BLaER1 (cell line): ENCODE measurements around the gene INAVA.

Experiments
- H3K27ac ChIP-seq: shearing (Covaris generic); formaldehyde crosslinking; 2 replicates; pipeline ENCODE4 v1.8.1; 2022
- H3K27me3 ChIP-seq: shearing (Covaris generic); formaldehyde crosslinking; 2 replicates; pipeline ENCODE4 v1.8.1; 2022
- H3K36me3 ChIP-seq: shearing (Covaris generic); formaldehyde crosslinking; 2 replicates; pipeline ENCODE4 v1.8.1; 2022
- H3K4me1 ChIP-seq: shearing (Covaris generic); formaldehyde crosslinking; 2 replicates; pipeline ENCODE4 v1.8.1; 2022
- H3K4me2 ChIP-seq: shearing (Covaris generic); formaldehyde crosslinking; 2 replicates; pipeline ENCODE4 v1.8.1; 2022
- H3K4me3 ChIP-seq: shearing (Covaris generic); formaldehyde crosslinking; 2 replicates; pipeline ENCODE4 v1.8.1; 2022
- H3K9ac ChIP-seq: shearing (Covaris generic); formaldehyde crosslinking; 2 replicates; pipeline ENCODE4 v1.8.1; 2022
- H3K9me3 ChIP-seq: shearing (Covaris generic); formaldehyde crosslinking; 2 replicates; pipeline ENCODE4 v1.8.1; 2022
- H4K20me1 ChIP-seq: shearing (Covaris generic); formaldehyde crosslinking; 2 replicates; pipeline ENCODE4 v1.8.1; 2022
- Cebpa-rat ChIP-seq: shearing (Covaris generic); IDR thresholded peaks from 2 replicates; pipeline ENCODE4 v1.8.1; 2022

INAVA gene

GRCh38 chr1:200895801-200896530, 1.3 kb downstream of the INAVA start:
- no peak overlapping the region for H3K4me2 ChIP-seq
- H3K9ac ChIP-seq: no peak overlapping the region
- peaks cover 47% of the 10 kb centered on the region for H3K4me1 ChIP-seq
- TF ChIP-seq Cebpa-rat: no peak
- no peaks in the 10 kb centered on the region for H3K36me3 ChIP-seq
- peaks cover 33% of the 10 kb centered on the region for H3K27me3 ChIP-seq
- no peak overlapping the region for H3K4me3 ChIP-seq
- H3K27ac ChIP-seq: no peak overlapping the region
- no peaks in the 10 kb centered on the region; the same call in 1 of the 2 replicates for H3K9me3 ChIP-seq
- no peaks in the 10 kb centered on the region for H4K20me1 ChIP-seq

- TF ChIP-seq Cebpa-rat: no peak
- Histone ChIP-seq H4K20me1 (no peaks in the 10 kb centered on the region), H3K4me3 (no peak overlapping the region), H3K4me1 (peaks cover 40% of the 10 kb centered on the region), H3K36me3 (no peaks in the 10 kb centered on the region), H3K9ac (no peak overlapping the region), H3K27me3 (peaks cover 26% of the 10 kb centered on the region), H3K9me3 (no peaks in the 10 kb centered on the region), H3K27ac (no peak overlapping the region), H3K4me2 (peak overlapping the region; percentile 22; the same call in 1 of the 2 replicates)
Observed at GRCh38 chr1:200896531-200897196, 2.0 kb downstream of the INAVA start.

GRCh38 chr1:200897259-200897658, 2.6 kb downstream of the INAVA start:
- Histone ChIP-seq H3K9me3 (no peaks in the 10 kb centered on the region), H3K27ac (no peak overlapping the region), H3K4me2 (peak overlapping the region; percentile 22; the same call in 1 of the 2 replicates), H3K9ac (no peak overlapping the region), H3K27me3 (peaks cover 20% of the 10 kb centered on the region), H4K20me1 (no peaks in the 10 kb centered on the region), H3K4me3 (no peak overlapping the region), H3K4me1 (peaks cover 37% of the 10 kb centered on the region), H3K36me3 (no peaks in the 10 kb centered on the region)
- no peak for TF ChIP-seq Cebpa-rat

- Histone ChIP-seq H3K27ac (no peak overlapping the region), H4K20me1 (no peaks in the 10 kb centered on the region), H3K9me3 (no peaks in the 10 kb centered on the region), H3K4me1 (peaks cover 37% of the 10 kb centered on the region), H3K27me3 (peaks cover 3% of the 10 kb centered on the region; the same call in 1 of the 2 replicates), H3K36me3 (no peaks in the 10 kb centered on the region), H3K4me2 (peak overlapping the region; percentile 42), H3K9ac (no peak overlapping the region), H3K4me3 (no peak overlapping the region)
- no peak for TF ChIP-seq Cebpa-rat
Observed at GRCh38 chr1:200899015-200899386, 4.3 kb downstream of the INAVA start.

GRCh38 chr1:200899451-200899915, 4.8 kb downstream of the INAVA start:
- no peaks in the 10 kb centered on the region for H3K36me3 ChIP-seq
- H3K4me3 ChIP-seq: no peak overlapping the region
- H3K4me1 ChIP-seq: peaks cover 37% of the 10 kb centered on the region
- TF ChIP-seq Cebpa-rat: no peak
- peak overlapping the region; percentile 42 for H3K4me2 ChIP-seq
- H3K27me3 ChIP-seq: no peaks in the 10 kb centered on the region
- H3K27ac ChIP-seq: no peak overlapping the region
- no peaks in the 10 kb centered on the region for H3K9me3 ChIP-seq
- H4K20me1 ChIP-seq: no peaks in the 10 kb centered on the region
- no peak overlapping the region for H3K9ac ChIP-seq

- Histone ChIP-seq H3K9me3 (no peaks in the 10 kb centered on the region), H3K4me3 (no peak overlapping the region), H3K4me1 (peaks cover 40% of the 10 kb centered on the region), H3K27ac (no peak overlapping the region), H3K9ac (no peak overlapping the region), H3K27me3 (no peaks in the 10 kb centered on the region), H4K20me1 (no peaks in the 10 kb centered on the region), H3K4me2 (peak overlapping the region; percentile 42), H3K36me3 (no peaks in the 10 kb centered on the region)
- TF ChIP-seq Cebpa-rat: no peak
Observed at GRCh38 chr1:200899954-200900867, 5.5 kb downstream of the INAVA start.

- no peak overlapping the region for H3K4me2 ChIP-seq
- H3K9me3 ChIP-seq: no peaks in the 10 kb centered on the region
- H3K4me3 ChIP-seq: no peak overlapping the region
- no peak overlapping the region for H3K9ac ChIP-seq
- H3K27me3 ChIP-seq: no peaks in the 10 kb centered on the region
- TF ChIP-seq Cebpa-rat: no peak
- H3K36me3 ChIP-seq: no peaks in the 10 kb centered on the region
- no peak overlapping the region for H3K27ac ChIP-seq
- no peaks in the 10 kb centered on the region for H4K20me1 ChIP-seq
- H3K4me1 ChIP-seq: peaks cover 43% of the 10 kb centered on the region
Observed at GRCh38 chr1:200900877-200901276, 6.2 kb downstream of the INAVA start.

- Histone ChIP-seq H3K27me3 (no peaks in the 10 kb centered on the region), H3K4me3 (no peak overlapping the region), H3K9me3 (no peaks in the 10 kb centered on the region), H3K9ac (no peak overlapping the region), H3K27ac (no peak overlapping the region), H3K36me3 (no peaks in the 10 kb centered on the region), H3K4me1 (peaks cover 48% of the 10 kb centered on the region), H4K20me1 (no peaks in the 10 kb centered on the region), H3K4me2 (no peak overlapping the region)
- no peak for TF ChIP-seq Cebpa-rat
Observed at GRCh38 chr1:200901350-200901749, 6.7 kb downstream of the INAVA start.

GRCh38 chr1:200901796-200902444, 7.2 kb downstream of the INAVA start:
- no peak overlapping the region for H3K4me2 ChIP-seq
- no peaks in the 10 kb centered on the region for H4K20me1 ChIP-seq
- H3K9ac ChIP-seq: no peak overlapping the region
- H3K4me1 ChIP-seq: peaks cover 48% of the 10 kb centered on the region
- no peak overlapping the region for H3K4me3 ChIP-seq
- no peaks in the 10 kb centered on the region for H3K9me3 ChIP-seq
- H3K36me3 ChIP-seq: no peaks in the 10 kb centered on the region
- TF ChIP-seq Cebpa-rat: no peak
- no peaks in the 10 kb centered on the region for H3K27me3 ChIP-seq
- H3K27ac ChIP-seq: no peak overlapping the region
